Measurements from ENCODE around the gene SLC5A12. TPM values are rescaled to one million over a fixed set of nuclear protein-coding genes. Genes with fewer than 3 reads are reported as not detected.

Gene SLC5A12
- total RNA-seq, 1 donor from 2014 or later, result 1.3 TPM

GRCh38 chr11:26739366-26740073 lies 17.7 kb upstream of the SLC5A12 start:
- no peaks in the 10 kb centered on the region for H3K27me3 Mint-ChIP-seq
- TF ChIP-seq CTCF (conservative IDR thresholded peaks at IDR 0.05), result no peak
- H3K4me3 Mint-ChIP-seq, result no peak overlapping the region
- no peak for DNase-seq (ENCODE audit: extremely low spot score, unreplicated experiment)
- no peaks in the 10 kb centered on the region for H3K9me3 Mint-ChIP-seq
- no peaks in the 10 kb centered on the region for H3K4me1 Mint-ChIP-seq (ENCODE audit: unreplicated experiment)
- no peak overlapping the region for H3K27ac Mint-ChIP-seq
- H3K36me3 Mint-ChIP-seq, result no peaks in the 10 kb centered on the region

GRCh38 chr11:26734691-26735090 lies 12.8 kb upstream of the SLC5A12 start:
- Mint-ChIP-seq H3K4me3 (no peak overlapping the region), H3K9me3 (peaks cover 5% of the 10 kb centered on the region), H3K27ac (no peak overlapping the region), H3K27me3 (no peaks in the 10 kb centered on the region), H3K36me3 (no peaks in the 10 kb centered on the region), H3K4me1 (ENCODE audit: unreplicated experiment) (no peaks in the 10 kb centered on the region)
- TF ChIP-seq CTCF (conservative IDR thresholded peaks at IDR 0.05), result no peak
- DNase-seq (ENCODE audit: extremely low spot score, unreplicated experiment), result no peak

DNA sequence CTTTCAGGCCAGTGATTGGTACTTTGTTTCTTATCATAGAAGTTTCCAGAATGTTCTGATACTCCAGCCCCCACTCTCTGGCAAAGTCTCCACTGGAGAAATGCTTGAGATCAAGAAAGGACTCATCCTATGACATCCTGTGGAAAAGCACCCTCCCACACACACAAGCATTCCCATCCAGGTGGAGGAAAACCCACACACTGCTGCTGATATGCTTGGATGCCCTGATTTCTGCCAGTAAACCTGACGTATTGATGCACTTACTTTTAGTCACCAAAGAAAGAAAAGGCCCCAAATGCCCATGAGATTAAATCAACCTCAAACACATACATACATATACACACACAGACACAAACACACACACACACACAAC lies 9.2 kb upstream of the SLC5A12 start:
- Mint-ChIP-seq H3K4me3 (no peak overlapping the region), H3K36me3 (no peaks in the 10 kb centered on the region), H3K27me3 (no peaks in the 10 kb centered on the region), H3K9me3 (peaks cover 5% of the 10 kb centered on the region), H3K4me1 (ENCODE audit: unreplicated experiment) (no peaks in the 10 kb centered on the region), H3K27ac (no peak overlapping the region)
- DNase-seq (ENCODE audit: extremely low spot score, unreplicated experiment), result no peak
- no peak for TF ChIP-seq CTCF (conservative IDR thresholded peaks at IDR 0.05)

DNA sequence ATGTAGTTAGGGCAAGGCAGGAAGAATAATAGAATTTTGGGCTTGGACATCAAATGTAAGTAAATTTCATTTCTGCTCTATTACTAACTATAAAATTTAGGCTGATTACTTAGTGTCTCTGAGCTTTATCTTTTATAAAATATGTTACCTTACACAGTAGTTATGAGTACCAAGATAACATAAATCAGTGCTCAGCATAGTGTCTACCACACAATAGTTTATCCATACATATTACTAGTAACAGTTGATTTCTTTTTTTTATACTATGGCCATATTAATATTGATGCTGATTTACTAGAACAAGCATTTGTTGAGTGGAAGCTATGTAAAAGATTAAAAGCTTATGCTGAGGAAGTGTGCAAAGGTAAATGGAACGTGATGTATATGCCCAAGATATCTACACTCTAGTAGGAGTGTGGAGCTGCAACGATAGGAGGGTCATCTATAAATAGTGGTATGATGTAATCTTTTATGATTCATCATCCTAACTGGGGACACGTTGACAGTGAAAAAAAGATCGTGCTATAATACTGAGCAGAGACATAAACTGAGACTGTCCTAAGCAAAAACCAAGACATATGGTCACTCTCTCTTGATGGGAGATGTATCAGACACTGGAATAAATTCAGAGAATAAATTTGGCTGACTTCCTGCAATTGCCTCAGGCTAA lies 8.7 kb upstream of the SLC5A12 start:
- DNase-seq (ENCODE audit: extremely low spot score, unreplicated experiment), result no peak
- Mint-ChIP-seq H3K9me3 (peaks cover 5% of the 10 kb centered on the region), H3K27ac (no peak overlapping the region), H3K36me3 (no peaks in the 10 kb centered on the region), H3K4me1 (ENCODE audit: unreplicated experiment) (no peaks in the 10 kb centered on the region), H3K4me3 (no peak overlapping the region), H3K27me3 (no peaks in the 10 kb centered on the region)
- no peak for TF ChIP-seq CTCF (conservative IDR thresholded peaks at IDR 0.05)

- no peaks in the 10 kb centered on the region for H3K27me3 Mint-ChIP-seq
- H3K4me1 Mint-ChIP-seq (ENCODE audit: unreplicated experiment), result no peaks in the 10 kb centered on the region
- H3K36me3 Mint-ChIP-seq, result no peaks in the 10 kb centered on the region
- no peak overlapping the region for H3K4me3 Mint-ChIP-seq
- no peak overlapping the region for H3K27ac Mint-ChIP-seq
- no peak for DNase-seq (ENCODE audit: extremely low spot score, unreplicated experiment)
- H3K9me3 Mint-ChIP-seq, result peaks cover 6% of the 10 kb centered on the region
- TF ChIP-seq CTCF (conservative IDR thresholded peaks at IDR 0.05), result no peak
Measured at GRCh38 chr11:26729284-26729683, 7.4 kb upstream of the SLC5A12 start.

All from type B pancreatic cell (in vitro differentiated cells).